ENCODE data around the gene TRPC4.
"Not testable (repeated sequence)": the region's sequence is repeated elsewhere in the genome, so short reads cannot be mapped to it uniquely, and the experiment has no call there.

The TRPC4 gene

DNA sequence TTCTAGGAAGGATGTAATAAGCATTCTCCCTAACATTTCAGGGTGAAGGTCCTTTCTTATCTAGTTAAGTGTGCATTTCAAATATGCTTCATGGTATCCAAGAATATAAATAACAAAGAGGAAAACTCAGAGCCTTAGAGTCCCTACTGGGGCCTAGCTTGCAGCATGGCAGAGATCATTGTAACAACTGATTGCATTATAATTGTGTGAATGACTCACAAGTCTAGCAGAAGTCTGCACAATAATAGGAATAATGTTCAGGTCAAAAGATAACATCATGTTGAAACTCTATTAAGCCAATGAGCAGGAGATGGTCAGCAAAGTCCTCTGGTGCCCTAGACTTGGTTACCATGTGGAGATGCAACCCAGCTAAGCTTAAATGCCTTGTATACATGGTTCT, 274.4 kb downstream of the TRPC4 start:
- no peaks in the 10 kb centered on the region for H3K27me3 ChIP-seq (replicated peaks; ENCODE audit: control insufficient read depth, insufficient read depth, low read length)
- no peaks in the 10 kb centered on the region for H3K36me3 ChIP-seq (ENCODE audit: control insufficient read depth, insufficient read depth, low read length)
- no peak overlapping the region for H3K4me3 ChIP-seq (replicated peaks; ENCODE audit: low read depth, low read length)
- TF ChIP-seq, protein P1, sequence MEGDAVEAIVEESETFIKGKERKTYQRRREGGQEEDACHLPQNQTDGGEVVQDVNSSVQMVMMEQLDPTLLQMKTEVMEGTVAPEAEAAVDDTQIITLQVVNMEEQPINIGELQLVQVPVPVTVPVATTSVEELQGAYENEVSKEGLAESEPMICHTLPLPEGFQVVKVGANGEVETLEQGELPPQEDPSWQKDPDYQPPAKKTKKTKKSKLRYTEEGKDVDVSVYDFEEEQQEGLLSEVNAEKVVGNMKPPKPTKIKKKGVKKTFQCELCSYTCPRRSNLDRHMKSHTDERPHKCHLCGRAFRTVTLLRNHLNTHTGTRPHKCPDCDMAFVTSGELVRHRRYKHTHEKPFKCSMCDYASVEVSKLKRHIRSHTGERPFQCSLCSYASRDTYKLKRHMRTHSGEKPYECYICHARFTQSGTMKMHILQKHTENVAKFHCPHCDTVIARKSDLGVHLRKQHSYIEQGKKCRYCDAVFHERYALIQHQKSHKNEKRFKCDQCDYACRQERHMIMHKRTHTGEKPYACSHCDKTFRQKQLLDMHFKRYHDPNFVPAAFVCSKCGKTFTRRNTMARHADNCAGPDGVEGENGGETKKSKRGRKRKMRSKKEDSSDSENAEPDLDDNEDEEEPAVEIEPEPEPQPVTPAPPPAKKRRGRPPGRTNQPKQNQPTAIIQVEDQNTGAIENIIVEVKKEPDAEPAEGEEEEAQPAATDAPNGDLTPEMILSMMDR (IDR thresholded peaks at IDR 0.05; ENCODE audit: insufficient read depth, low read length, poor library complexity, severe bottlenecking), result no peak
- no peak for DNase-seq (ENCODE audit: extremely low read depth, insufficient read length)

GRCh38 chr13:37594550-37594949, 275.0 kb downstream of the TRPC4 start:
- DNase-seq (ENCODE audit: extremely low read depth, insufficient read length), result no peak
- Histone ChIP-seq H3K36me3 (ENCODE audit: control insufficient read depth, insufficient read depth, low read length) (no peaks in the 10 kb centered on the region), H3K4me3 (replicated peaks; ENCODE audit: low read depth, low read length) (no peak overlapping the region), H3K27me3 (replicated peaks; ENCODE audit: control insufficient read depth, insufficient read depth, low read length) (no peaks in the 10 kb centered on the region)
- TF ChIP-seq, protein P1 (IDR thresholded peaks at IDR 0.05; ENCODE audit: insufficient read depth, low read length, poor library complexity, severe bottlenecking), result no peak

DNA sequence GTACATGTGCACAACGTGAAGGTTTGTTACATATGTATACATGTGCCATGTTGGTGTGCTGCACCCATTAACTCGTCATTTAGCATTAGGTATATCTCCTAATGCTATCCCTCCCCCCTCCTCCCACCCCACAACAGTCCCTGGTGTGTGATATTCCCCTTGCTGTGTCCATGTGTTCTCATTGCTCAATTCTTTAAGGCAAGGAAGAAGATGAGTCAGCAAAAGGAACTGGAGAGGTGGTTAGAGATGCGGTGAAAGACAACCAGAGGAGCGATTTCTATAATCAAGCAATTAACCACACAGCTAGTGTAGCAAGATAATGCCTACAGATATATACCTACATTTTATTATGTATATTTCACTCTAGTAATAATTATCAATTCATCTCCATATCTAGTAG, 280.2 kb downstream of the TRPC4 start:
- not testable (repeated sequence) for H3K36me3 ChIP-seq (ENCODE audit: control insufficient read depth, insufficient read depth, low read length); H3K27me3 ChIP-seq (replicated peaks; ENCODE audit: control insufficient read depth, insufficient read depth, low read length); DNase-seq (ENCODE audit: extremely low read depth, insufficient read length); H3K4me3 ChIP-seq (replicated peaks; ENCODE audit: low read depth, low read length)

GRCh38 chr13:37587236-37587635, 282.3 kb downstream of the TRPC4 start:
- Histone ChIP-seq H3K4me3 (replicated peaks; ENCODE audit: low read depth, low read length) (no peak overlapping the region), H3K36me3 (ENCODE audit: control insufficient read depth, insufficient read depth, low read length) (no peaks in the 10 kb centered on the region), H3K27me3 (replicated peaks; ENCODE audit: control insufficient read depth, insufficient read depth, low read length) (no peaks in the 10 kb centered on the region)
- TF ChIP-seq, protein P1 (IDR thresholded peaks at IDR 0.05; ENCODE audit: insufficient read depth, low read length, poor library complexity, severe bottlenecking), result no peak
- no peak for DNase-seq (ENCODE audit: extremely low read depth, insufficient read length)
